GM18499 (cell line): ENCODE measurements around the gene MGLL.

Experiments
- ATAC-seq: cut with Tn5 transposase; IDR thresholded peaks from one replicate; pipeline ENCODE4 v1.9.1; 2021; ENCODE audit warnings: moderate number of reproducible peaks; ENCODE audit not compliant: insufficient read depth, unreplicated experiment

Gene MGLL

GRCh38 chr3:127835993-127836882, 13.9 kb upstream of the MGLL start:
- ATAC-seq, result peak; percentile 50

GRCh38 chr3:127834771-127835170, 12.5 kb upstream of the MGLL start:
- ATAC-seq, result no peak

- ATAC-seq, result no peak
These were observed 11.1 kb upstream of the MGLL start for GRCh38 chr3:127833281-127834032.

- no peak for ATAC-seq
These were observed 9.4 kb upstream of the MGLL start for GRCh38 chr3:127831723-127832172.

- ATAC-seq, result no peak
These were observed 7.2 kb upstream of the MGLL start for GRCh38 chr3:127829537-127829936.

GRCh38 chr3:127827808-127828207, 5.5 kb upstream of the MGLL start:
- no peak for ATAC-seq

GRCh38 chr3:127825756-127826155, 3.4 kb upstream of the MGLL start:
- ATAC-seq, result no peak

GRCh38 chr3:127824151-127824825, 2.0 kb upstream of the MGLL start:
- ATAC-seq, result no peak

GRCh38 chr3:127823426-127823857, 1.1 kb upstream of the MGLL start:
- ATAC-seq, result no peak

- no peak for ATAC-seq
These were observed 539 bp upstream of the MGLL start for GRCh38 chr3:127822682-127823425.

- no peak for ATAC-seq
These were observed 921 bp downstream of the MGLL start for GRCh38 chr3:127821394-127821793.

- no peak for ATAC-seq
These were observed 1.4 kb downstream of the MGLL start for GRCh38 chr3:127820826-127821313.

GRCh38 chr3:127820221-127820825, 2.0 kb downstream of the MGLL start:
- ATAC-seq, result no peak

GRCh38 chr3:127819656-127820055, 2.7 kb downstream of the MGLL start:
- no peak for ATAC-seq

- ATAC-seq, result no peak
These were observed 3.2 kb downstream of the MGLL start for GRCh38 chr3:127819086-127819485.

GRCh38 chr3:127817406-127817841, 4.9 kb downstream of the MGLL start:
- no peak for ATAC-seq

GRCh38 chr3:127816783-127817405, 5.4 kb downstream of the MGLL start:
- no peak for ATAC-seq

GRCh38 chr3:127815641-127816605, 6.4 kb downstream of the MGLL start:
- no peak for ATAC-seq
